ENCODE measurements around the gene SYTL3.

DNA sequence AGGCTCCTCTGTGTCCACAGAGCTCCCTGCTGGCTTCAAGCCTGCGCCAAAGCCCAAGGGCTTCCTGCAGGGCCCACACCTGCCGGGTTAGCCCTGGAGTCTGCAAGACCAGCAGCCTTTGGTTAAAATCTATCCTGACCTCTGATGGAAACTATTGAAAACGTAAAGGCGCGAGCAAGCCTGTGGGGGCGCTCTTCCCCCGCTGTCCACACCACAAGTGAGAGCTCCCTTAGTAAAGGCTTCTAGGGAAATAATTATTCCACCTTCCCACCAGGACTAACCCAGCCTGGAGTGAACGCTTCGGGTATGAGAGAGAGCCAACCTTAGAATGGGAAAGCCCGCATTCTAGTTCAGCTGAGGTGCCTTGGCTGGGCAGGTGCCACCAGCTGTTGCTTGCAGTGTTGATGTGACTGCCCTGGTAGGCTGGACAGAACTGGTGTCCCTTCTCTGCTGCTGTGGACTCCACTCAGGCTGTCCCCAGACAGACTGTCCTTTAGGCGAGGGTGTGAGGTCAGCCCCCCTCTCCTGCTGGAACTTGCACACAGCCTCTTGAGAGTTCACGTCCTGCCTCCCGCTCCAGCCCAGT lies 68.7 kb downstream of the SYTL3 start:
- TF ChIP-seq EZH2 (IDR thresholded peaks at IDR 0.05; ENCODE audit: low read length, unreplicated experiment) (no peak), CTCF (conservative IDR thresholded peaks at IDR 0.05; ENCODE audit: low read depth, low read length) (peak; percentile 60), EZH2phosphoT487 (IDR thresholded peaks at IDR 0.05; ENCODE audit: borderline replicate concordance, low read length) (no peak)

All from PC-3 (cell line).